HG02798 (cell line): ENCODE data around the gene ATRIP.

Experiments used
- ATAC-seq: cut with Tn5 transposase; IDR thresholded peaks from one replicate; pipeline ENCODE4 v1.9.1; 2021; ENCODE audit warnings: mild to moderate bottlenecking; ENCODE audit not compliant: unreplicated experiment, poor library complexity

ATRIP gene

DNA sequence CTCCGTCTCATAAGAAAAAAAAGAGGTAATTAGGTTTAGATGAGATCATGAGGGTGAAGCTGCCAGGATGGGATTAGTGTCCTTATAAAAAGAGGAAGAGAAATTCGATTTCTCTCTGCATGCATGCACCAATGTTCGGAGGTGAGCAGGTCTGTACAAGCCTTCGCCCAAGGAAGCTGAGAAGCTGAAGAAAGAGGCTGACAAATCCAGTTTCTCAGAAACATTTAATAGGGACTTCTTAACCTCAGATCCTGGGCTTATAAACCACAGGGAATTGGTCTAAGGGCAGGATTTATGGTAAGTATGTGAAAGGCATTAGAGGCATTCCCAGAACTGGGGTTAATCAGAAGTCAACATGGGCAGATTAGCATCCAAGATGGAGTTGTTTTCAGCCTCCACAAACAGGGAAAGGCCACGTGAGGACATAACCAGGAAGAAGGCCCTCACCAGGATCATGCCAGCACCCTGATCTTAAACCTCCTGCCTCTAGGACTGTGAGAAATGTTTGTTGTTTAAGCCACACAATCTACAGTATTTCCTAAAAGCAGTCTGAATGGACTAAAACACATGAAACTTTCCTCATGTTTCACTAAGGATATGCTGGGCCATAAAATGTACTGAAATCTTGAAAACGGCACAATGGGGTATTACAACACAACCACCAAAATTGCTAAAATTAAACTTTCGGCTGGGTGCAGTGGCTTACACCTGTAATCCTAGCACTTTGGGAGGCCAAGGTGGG is 46.1 kb downstream of the ATRIP start:
- no peak for ATAC-seq

DNA sequence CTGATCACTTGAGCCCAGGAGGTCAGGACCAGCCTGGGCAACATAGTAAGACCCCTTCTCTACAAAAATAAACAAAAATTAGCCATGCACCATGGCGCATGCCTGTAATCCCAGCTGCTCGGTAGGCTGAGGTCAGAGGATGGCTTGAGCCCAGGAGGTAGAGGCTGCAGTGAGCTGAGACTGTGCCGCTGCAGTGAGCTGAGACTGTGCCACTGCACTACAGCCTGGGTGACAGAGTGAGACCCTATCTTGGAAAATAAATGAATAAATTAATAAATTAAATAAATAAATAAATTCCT is 46.6 kb downstream of the ATRIP start:
- ATAC-seq = no peak

DNA sequence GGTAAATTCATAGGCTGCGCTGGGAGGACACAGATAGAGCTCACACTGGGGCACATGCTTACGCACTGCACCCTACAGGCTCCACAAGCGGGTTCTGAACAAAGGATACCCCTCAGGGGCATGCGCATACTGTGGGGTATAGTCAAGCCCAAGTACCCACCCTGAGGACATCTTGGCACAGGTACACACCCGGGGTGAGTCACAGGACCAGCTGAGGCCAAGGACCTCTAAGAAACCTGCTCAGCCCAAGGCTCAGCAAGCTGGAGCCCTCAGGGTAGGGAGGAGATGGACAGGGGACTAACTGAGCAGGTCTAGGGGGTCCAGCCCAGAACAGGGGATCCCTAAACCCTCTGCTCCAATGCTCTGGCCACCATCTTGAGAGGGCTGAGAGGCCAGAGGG is 54.1 kb downstream of the ATRIP start:
- ATAC-seq = no peak

DNA sequence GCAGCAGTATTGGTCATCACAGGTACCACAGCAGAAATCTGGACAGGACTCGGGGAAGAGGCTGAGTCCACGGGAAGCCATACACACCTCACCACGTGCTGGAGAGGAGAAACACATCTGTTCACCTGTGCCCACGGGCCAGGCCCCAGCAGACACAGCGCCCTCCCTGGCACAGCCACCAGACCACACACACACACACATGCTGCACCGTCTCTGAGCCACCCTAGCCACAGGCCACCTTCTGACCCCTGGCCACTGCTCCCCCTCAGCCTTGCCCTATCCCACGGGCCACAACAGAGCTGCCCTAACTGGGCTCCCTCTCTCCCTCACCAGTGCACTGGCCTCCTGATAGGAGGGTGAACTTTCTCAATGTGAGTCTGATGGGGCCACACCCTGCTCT is 54.7 kb downstream of the ATRIP start:
- no peak for ATAC-seq

DNA sequence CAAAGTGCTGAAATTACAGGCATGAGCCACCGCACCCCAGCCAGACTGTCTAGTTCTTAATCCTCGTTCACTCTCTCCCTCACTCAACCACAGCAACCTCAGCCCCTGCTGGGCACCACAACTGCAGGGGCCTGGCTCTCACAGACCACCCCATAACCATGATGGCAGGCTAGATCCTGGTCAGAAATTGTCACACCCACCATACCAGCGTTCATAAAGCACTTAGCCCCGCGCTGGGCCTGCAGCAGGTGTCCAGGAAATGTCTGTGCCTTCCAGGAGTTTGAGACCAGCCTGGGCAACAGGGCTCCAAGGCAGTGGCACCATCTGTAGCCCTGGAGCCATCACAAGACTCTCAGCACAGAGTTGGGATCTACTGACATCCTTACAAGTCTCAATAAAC is 55.6 kb downstream of the ATRIP start:
- ATAC-seq = no peak

DNA sequence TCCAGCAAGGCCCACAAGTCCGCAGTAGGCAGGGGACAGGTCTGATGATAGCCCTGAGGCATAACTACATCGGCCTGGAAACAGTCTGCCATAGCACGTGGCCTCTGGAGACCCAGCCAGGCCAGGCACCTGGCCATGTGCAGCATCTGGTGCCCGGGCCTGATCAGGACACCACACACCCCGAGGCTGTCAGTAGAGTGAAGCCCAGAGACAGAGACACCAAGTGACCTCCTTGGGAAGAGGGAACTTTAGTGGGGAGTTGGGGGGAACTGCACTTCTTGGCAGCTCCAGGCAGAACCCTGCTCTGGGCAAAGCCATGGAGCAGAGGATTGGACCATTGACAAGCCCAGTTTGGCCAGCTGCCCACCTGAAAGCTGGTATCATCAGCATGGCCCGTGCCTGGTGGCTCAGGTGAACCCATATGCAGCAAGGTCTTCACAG is 56.2 kb downstream of the ATRIP start:
- ATAC-seq = no peak

DNA sequence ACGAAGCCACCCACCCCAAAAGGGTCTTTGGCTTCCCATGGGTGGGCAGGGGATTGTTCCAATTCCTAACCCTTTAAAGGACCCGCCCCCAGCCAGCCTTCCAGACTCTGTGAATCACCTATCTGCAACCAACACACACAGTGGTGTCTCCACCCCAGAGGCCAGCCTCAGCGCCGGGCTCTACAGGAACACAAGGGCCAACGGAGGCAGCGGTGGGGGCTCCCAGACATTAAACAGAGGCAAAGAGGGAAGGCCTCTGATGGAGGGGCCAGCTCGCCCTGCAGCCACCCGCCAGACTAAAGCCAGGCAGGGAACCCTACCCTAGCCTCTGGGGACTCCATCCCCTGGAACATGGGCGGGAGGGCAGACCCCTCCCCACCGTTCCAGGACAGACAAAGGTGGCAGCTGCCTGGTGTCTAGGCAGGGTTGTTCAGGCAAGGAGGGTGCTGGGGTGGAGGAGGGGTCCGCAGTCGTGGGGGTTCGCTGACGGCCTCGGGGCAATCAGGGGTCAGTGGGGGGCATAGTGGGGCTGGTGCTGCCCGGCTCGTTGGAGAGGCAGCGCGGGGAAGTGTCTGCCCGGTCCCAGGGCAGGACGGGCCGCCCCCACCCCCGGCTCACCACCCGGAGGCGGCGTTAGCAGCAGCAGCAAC is 57.0 kb downstream of the ATRIP start:
- no peak for ATAC-seq

DNA sequence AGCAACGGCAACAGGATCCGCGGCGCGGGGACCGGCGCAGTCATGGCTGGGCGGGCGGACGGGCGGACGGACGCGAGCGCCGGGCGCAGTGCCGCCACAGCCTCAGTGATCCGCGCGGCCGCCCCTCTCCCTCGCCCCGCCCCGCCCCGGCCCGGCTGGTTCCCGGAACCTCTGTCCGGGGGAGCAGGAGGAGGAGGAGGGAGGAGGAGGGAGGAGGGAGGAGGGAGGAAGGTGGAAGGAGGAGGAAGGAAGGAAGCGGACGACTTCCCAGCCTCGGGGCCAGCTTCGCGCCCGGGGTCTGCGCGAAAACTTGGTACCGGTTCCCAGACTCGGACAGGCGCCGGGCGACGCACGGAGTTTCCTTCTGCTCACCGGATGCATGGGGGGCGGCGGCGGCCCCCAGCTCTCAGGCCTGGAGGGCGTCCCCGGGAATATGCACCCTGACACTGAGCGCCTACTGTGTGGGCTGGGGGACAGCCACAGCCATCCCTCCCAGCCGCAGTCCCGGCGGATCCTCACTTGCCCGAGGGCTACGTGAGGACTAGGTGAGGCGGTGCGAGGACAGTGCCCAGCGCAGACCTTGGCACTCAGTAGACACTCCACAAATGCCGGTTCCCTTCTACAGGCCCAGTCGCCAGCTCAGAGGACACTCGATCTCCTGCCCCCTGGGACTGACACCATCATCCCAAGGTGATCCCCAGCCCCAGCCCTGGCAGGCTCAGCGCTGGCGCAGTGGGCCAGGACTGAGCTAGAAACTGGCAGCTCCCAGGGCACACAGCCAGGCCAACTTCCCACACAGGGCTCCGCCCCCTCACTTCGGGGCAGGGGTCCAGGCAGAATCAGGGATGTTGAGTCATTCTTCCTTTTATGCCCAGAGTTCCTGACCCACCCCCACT is 57.8 kb downstream of the ATRIP start, which contains the start of gene SHISA5:
TSS of gene SHISA5 (minus strand) at position 124 of the 896 bp plus-strand sequence. CDS start at position 44, 80 bp downstream.
- no peak for ATAC-seq

DNA sequence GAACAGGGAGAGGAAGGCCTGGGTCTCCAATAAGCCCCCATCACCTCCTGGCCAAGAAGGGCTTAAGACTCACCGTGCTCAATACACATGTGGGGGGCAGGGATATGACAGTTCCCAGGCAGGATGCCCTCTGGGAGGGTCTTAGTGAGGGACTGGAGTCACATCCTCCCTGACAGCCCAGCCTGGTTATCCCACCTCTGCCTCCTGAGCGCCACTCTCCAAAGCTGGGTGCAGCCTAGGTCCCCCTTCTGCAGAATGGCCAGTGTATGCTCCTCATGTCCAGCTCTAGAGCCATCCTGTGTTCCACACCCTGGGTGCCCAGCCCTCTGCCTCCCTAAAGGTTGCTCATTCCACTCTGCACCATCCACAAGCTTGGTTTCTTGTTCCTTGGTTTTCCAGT is 58.6 kb downstream of the ATRIP start:
- no peak for ATAC-seq

DNA sequence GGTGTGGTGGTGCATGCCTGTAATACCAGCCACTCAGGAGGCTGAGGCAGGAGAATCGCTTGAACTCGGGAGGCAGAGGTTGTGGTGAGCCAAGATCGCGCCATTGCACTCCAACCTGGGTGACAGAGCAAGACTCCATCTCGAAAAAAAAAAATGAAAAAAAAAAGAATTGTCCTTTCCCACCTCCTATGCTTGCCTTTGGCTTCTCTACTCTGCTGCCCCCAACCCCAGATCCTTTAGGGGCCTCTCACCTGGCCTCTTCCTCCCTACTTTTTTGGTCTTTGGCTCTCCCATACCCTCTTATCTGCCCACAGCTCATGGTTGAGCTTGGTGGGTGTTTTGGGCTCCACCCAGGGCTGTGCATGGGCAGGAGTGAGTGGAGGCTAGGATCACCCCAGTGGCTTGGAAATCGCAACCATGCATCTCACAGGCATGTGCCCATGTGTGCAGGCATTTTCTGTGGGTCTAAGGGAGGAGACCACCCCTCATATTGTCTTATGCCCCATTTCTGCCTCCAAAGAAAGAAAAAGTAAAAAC is 59.5 kb downstream of the ATRIP start:
- no peak for ATAC-seq

DNA sequence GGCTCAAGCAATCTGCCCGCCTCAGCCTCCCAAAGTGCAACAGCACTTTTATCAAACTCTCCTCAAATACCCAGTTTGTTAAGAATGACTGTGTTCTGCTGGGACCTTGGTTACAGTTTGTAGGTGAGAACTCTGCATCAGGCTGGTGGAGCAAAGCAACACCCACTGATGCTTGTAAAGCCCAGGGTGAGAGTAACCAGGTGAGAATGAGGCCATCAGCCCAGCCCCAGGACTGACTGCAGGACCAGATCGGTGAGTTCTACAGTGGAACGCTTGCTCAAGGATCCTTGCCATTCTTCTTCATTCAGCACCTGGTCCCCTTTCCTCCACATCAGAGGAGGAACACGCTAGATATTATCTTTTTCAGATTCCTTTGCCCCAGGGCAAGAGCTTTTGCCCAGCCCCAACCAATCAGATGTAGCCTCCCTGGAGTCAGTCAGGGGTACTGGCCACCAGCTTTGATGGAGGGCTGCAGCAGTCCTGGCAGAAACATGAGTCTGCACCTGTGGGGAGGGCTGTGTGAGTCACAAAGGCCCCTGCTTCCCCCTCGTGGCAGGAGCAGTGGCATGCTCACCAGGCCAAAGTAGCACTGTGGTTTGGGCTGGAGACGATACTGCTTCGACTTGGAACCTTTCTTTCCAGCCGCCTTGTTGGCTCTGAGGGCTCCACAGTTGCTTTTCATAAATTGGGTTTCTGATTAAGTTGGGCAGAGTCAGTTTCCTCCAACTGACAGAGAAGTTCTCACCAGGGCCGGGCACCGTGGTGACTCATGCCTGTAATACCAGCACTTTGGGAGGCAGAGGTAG is 60.9 kb downstream of the ATRIP start:
- ATAC-seq = peak; percentile 61

DNA sequence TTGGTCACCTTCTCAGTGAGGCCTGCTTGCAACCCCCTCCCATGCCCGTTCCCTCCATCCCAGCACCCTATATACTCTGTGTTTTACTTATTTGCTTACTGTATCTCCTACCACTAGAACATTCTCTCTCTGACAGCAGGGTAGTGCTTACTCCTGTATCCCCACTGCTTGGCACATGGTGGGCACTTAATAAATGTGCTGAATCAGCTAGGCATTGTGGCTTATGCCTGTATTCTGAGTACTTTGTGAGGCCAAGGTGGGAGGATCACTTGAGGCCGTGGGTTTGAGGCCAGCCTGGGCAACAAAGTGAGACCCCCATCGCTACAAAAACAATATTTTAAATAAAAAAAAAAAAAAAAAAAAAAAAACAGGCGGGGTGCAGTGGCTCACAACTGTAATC is 65.0 kb downstream of the ATRIP start:
- no peak for ATAC-seq

DNA sequence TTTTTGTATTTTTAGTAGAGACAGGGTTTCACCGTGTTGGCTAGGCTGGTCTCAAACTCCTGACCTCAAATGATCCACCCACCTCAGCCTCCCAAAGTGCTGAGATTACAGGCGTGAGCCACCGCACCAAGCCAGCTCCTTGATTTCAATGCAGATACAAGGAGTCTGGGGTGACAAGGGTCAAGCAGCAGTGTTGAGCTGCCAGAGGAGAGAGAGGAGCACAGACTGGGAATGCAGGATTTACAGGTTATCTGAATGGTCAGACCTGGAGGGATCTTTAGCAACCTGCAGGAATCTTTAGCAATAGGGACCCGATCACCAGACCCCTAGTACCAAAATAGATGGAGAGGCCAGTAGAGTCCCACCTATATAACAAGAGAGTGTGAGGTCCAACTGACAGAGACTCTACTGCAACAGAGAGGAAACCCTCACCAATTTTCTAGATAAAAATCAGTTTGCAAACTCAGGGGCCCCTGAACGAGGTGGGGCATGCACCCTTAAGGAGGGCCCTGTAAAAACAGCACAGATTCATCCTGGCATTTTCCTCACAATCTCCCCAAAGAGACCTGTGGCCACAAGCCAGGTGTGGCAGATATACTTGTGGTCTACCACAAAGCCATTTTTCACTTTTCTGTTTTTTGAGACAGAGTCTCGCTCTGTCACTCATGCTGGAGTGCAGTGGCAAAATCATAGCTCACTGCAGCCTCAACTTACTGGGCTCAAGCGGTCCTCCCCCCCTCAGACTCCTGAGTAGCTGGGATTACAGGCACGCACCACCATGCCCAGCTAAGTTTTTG is 68.1 kb downstream of the ATRIP start:
- ATAC-seq = peak; percentile 39
